Activated CD8-positive, alpha-beta T cell treated with anti-CD3 and anti-CD28 coated beads, Interleukin-2, amount 10 ng/mL, durations not matched to agents 7 days and 5 days (primary cell): ENCODE data around the gene CNTN4. TPM values are rescaled to one million over a fixed set of nuclear protein-coding genes. Genes with fewer than 3 reads are reported as not detected.
"Not testable (repeated sequence)": the region's sequence is repeated elsewhere in the genome, so short reads cannot be mapped to it uniquely, and the experiment has no call there.

Experiments used
- ATAC-seq: fragments of 150-1000 bp; cut with Tn5 transposase; one replicate; pipeline ENCODE4 v1.10.0; 2021; ENCODE audit warnings: moderate library complexity
- CTCF ChIA-PET: fragments of 350-600 bp; sonication (Branson Sonifier 250); formaldehyde crosslinking; loops from one replicate; lab custom pipeline; 2021; ENCODE audit warnings: antibody characterized with exemption; lab: Charles Lee
- POLR2A ChIA-PET: fragments of 350-600 bp; sonication (Branson Sonifier 250); formaldehyde crosslinking; loops from one replicate; lab custom pipeline; 2021; ENCODE audit warnings: antibody characterized with exemption; lab: Charles Lee
- DNase-seq: peaks from one replicate; pipeline ENCODE4 v3.0.0-alpha.2; 2020
- H3K27ac Mint-ChIP-seq: one replicate; pipeline ENCODE4 v1.8.0; 2021; ENCODE audit warnings: mild to moderate bottlenecking, mixed read lengths
- H3K27me3 Mint-ChIP-seq: one replicate; pipeline ENCODE4 v1.8.0; 2021; ENCODE audit warnings: low read depth, mixed read lengths
- H3K36me3 Mint-ChIP-seq: one replicate; pipeline ENCODE4 v1.8.0; 2021; ENCODE audit warnings: low read depth, mixed read lengths
- H3K4me1 Mint-ChIP-seq: one replicate; pipeline ENCODE4 v1.8.0; 2021; ENCODE audit warnings: low read depth, mixed read lengths
- H3K4me3 Mint-ChIP-seq: one replicate; pipeline ENCODE4 v1.8.0; 2021; ENCODE audit warnings: mild to moderate bottlenecking, mixed read lengths
- H3K9me3 Mint-ChIP-seq: one replicate; pipeline ENCODE4 v1.8.0; 2022; ENCODE audit warnings: mixed read lengths; ENCODE audit not compliant: insufficient read depth
- total RNA-seq, 2 experiments: library from RNA; stranded (reverse); gene quantifications; one replicate each; pipeline ENCODE4 v1.2.3, GENCODE V29; 2021

The CNTN4 gene
- total RNA-seq, 2 experiments from 2014 or later, result not detected

GRCh38 chr3:2993130-2993529, 894.5 kb downstream of the CNTN4 start:
- H3K36me3 Mint-ChIP-seq, H3K4me1 Mint-ChIP-seq, H3K9me3 Mint-ChIP-seq, H3K4me3 Mint-ChIP-seq, POLR2A ChIA-PET, DNase-seq, ATAC-seq, H3K27me3 Mint-ChIP-seq, CTCF ChIA-PET, H3K27ac Mint-ChIP-seq: not testable (repeated sequence)

- no peaks in the 10 kb centered on the region for H3K9me3 Mint-ChIP-seq
- peaks cover 3% of the 10 kb centered on the region for H3K27me3 Mint-ChIP-seq
- ChIA-PET CTCF (no interaction called here), POLR2A (no interaction called here)
- DNase-seq, result no peak
- no peak for ATAC-seq
- H3K27ac Mint-ChIP-seq, result no peak overlapping the region
- peaks cover 2% of the 10 kb centered on the region for H3K4me1 Mint-ChIP-seq
- no peaks in the 10 kb centered on the region for H3K36me3 Mint-ChIP-seq
- no peak overlapping the region for H3K4me3 Mint-ChIP-seq
Measured at GRCh38 chr3:2993736-2994135, 895.1 kb downstream of the CNTN4 start.

GRCh38 chr3:2995195-2995594, 896.5 kb downstream of the CNTN4 start:
- Mint-ChIP-seq H3K4me3 (no peak overlapping the region), H3K36me3 (no peaks in the 10 kb centered on the region), H3K27ac (no peak overlapping the region), H3K9me3 (no peaks in the 10 kb centered on the region), H3K4me1 (peaks cover 2% of the 10 kb centered on the region), H3K27me3 (peaks cover 3% of the 10 kb centered on the region)
- ChIA-PET POLR2A (no interaction called here), CTCF (no interaction called here)
- ATAC-seq (no peak), DNase-seq (no peak)

GRCh38 chr3:3005146-3005744, 906.6 kb downstream of the CNTN4 start:
- ATAC-seq, result no peak
- H3K36me3 Mint-ChIP-seq, result no peaks in the 10 kb centered on the region
- H3K4me1 Mint-ChIP-seq, result no peaks in the 10 kb centered on the region
- H3K9me3 Mint-ChIP-seq, result no peaks in the 10 kb centered on the region
- H3K27ac Mint-ChIP-seq, result no peak overlapping the region
- H3K4me3 Mint-ChIP-seq, result no peak overlapping the region
- no peaks in the 10 kb centered on the region for H3K27me3 Mint-ChIP-seq
- ChIA-PET CTCF (no interaction called here), POLR2A (no interaction called here)
- DNase-seq, result no peak

GRCh38 chr3:3013317-3014052, 914.8 kb downstream of the CNTN4 start:
- H3K27ac Mint-ChIP-seq, result no peak overlapping the region
- H3K9me3 Mint-ChIP-seq, result no peaks in the 10 kb centered on the region
- H3K4me1 Mint-ChIP-seq, result no peaks in the 10 kb centered on the region
- H3K36me3 Mint-ChIP-seq, result no peaks in the 10 kb centered on the region
- ChIA-PET POLR2A (interaction anchor here (0.6 kb wide), 1 partner anchor 86 kb away, joined by 3 read pairs; no protein-coding TSS in a partner anchor), CTCF (no interaction called here)
- no peak overlapping the region for H3K4me3 Mint-ChIP-seq
- no peak for ATAC-seq
- no peak for DNase-seq
- H3K27me3 Mint-ChIP-seq, result peaks cover 13% of the 10 kb centered on the region

- ChIA-PET POLR2A (no interaction called here), CTCF (no interaction called here)
- H3K4me3 Mint-ChIP-seq, result no peak overlapping the region
- no peak overlapping the region for H3K27ac Mint-ChIP-seq
- peaks cover 13% of the 10 kb centered on the region for H3K27me3 Mint-ChIP-seq
- H3K9me3 Mint-ChIP-seq, result no peaks in the 10 kb centered on the region
- H3K36me3 Mint-ChIP-seq, result no peaks in the 10 kb centered on the region
- ATAC-seq (no peak), DNase-seq (no peak)
- no peaks in the 10 kb centered on the region for H3K4me1 Mint-ChIP-seq
Measured at GRCh38 chr3:3015185-3016089, 916.8 kb downstream of the CNTN4 start.

- POLR2A ChIA-PET, result no interaction called here
Measured at GRCh38 chr3:3016226-3016625, 917.6 kb downstream of the CNTN4 start.

GRCh38 chr3:3020209-3020608, 921.5 kb downstream of the CNTN4 start:
- Mint-ChIP-seq H3K4me1 (no peaks in the 10 kb centered on the region), H3K27me3 (peaks cover 7% of the 10 kb centered on the region), H3K36me3 (no peaks in the 10 kb centered on the region), H3K9me3 (no peaks in the 10 kb centered on the region), H3K4me3 (no peak overlapping the region), H3K27ac (no peak overlapping the region)
- DNase-seq, result no peak
- POLR2A ChIA-PET, result no interaction called here
- no peak for ATAC-seq
- CTCF ChIA-PET, result no interaction called here

More at GRCh38 chr3:3016226-3016625, 917.6 kb downstream of the CNTN4 start:
- H3K36me3 Mint-ChIP-seq, result no peaks in the 10 kb centered on the region
- no peaks in the 10 kb centered on the region for H3K4me1 Mint-ChIP-seq
- peaks cover 13% of the 10 kb centered on the region for H3K27me3 Mint-ChIP-seq
- CTCF ChIA-PET, result no interaction called here
- H3K4me3 Mint-ChIP-seq, result no peak overlapping the region
- ATAC-seq (no peak), DNase-seq (no peak)
- H3K27ac Mint-ChIP-seq, result no peak overlapping the region
- no peaks in the 10 kb centered on the region for H3K9me3 Mint-ChIP-seq

- no peak overlapping the region for H3K27ac Mint-ChIP-seq
- POLR2A ChIA-PET, result no interaction called here
- ATAC-seq, result no peak
- no peak overlapping the region for H3K4me3 Mint-ChIP-seq
- peaks cover 6% of the 10 kb centered on the region for H3K4me1 Mint-ChIP-seq
- no peaks in the 10 kb centered on the region for H3K36me3 Mint-ChIP-seq
- H3K9me3 Mint-ChIP-seq, result no peaks in the 10 kb centered on the region
- H3K27me3 Mint-ChIP-seq, result peaks cover 8% of the 10 kb centered on the region
- CTCF ChIA-PET, result no interaction called here
- DNase-seq, result no peak
Measured at GRCh38 chr3:3023111-3023745, 924.6 kb downstream of the CNTN4 start.

GRCh38 chr3:3027976-3028567, 929.4 kb downstream of the CNTN4 start:
- Mint-ChIP-seq H3K9me3 (no peaks in the 10 kb centered on the region), H3K4me3 (peak overlapping the region; percentile 13), H3K27ac (peak overlapping the region; percentile 43), H3K36me3 (no peaks in the 10 kb centered on the region), H3K27me3 (peaks cover 6% of the 10 kb centered on the region), H3K4me1 (peaks cover 10% of the 10 kb centered on the region)
- peak; percentile 73 for ATAC-seq
- ChIA-PET POLR2A (no interaction called here), CTCF (no interaction called here)
- no peak for DNase-seq

GRCh38 chr3:3031326-3031725, 932.7 kb downstream of the CNTN4 start:
- ChIA-PET CTCF (no interaction called here), POLR2A (no interaction called here)
- Mint-ChIP-seq H3K27me3 (no peaks in the 10 kb centered on the region), H3K4me3 (no peak overlapping the region), H3K27ac (no peak overlapping the region), H3K36me3 (no peaks in the 10 kb centered on the region), H3K4me1 (peaks cover 10% of the 10 kb centered on the region), H3K9me3 (no peaks in the 10 kb centered on the region)
- DNase-seq, result no peak
- ATAC-seq, result no peak
